DND-41 (cell line): ENCODE measurements around the gene GPR82.
"Not testable (repeated sequence)": the region's sequence is repeated elsewhere in the genome, so short reads cannot be mapped to it uniquely, and the experiment has no call there.

Experiments used
- ATAC-seq: fragments of 200-7000 bp; cut with Tn5 transposase; 3 replicates; pipeline ENCODE4 v1.9.1; 2021; ENCODE audit warnings: low read depth; ENCODE audit not compliant: insufficient read depth
- DNase-seq: peaks from one replicate; pipeline ENCODE4 v3.0.0-alpha.2; 2020
- H2AFZ ChIP-seq: 2 replicates; pipeline ENCODE4 v1.6.0; 2012; ENCODE audit warnings: low read depth, low read length
- H3K27ac ChIP-seq: 2 replicates; pipeline ENCODE4 v1.5.1; 2012; ENCODE audit warnings: low read length, inconsistent platforms
- H3K27me3 ChIP-seq: fragments of 200-600 bp; sonication (generic); 2 replicates; pipeline ENCODE4 v1.6.0; 2012; ENCODE audit warnings: low read length, mild to moderate bottlenecking, inconsistent platforms; ENCODE audit not compliant: insufficient read depth, poor library complexity
- H3K36me3 ChIP-seq: 2 replicates; pipeline ENCODE4 v1.5.1; 2012; ENCODE audit warnings: low read length, inconsistent platforms; ENCODE audit not compliant: insufficient read depth
- H3K4me1 ChIP-seq: 2 replicates; pipeline ENCODE4 v1.5.1; 2012; ENCODE audit warnings: mild to moderate bottlenecking, low read length; ENCODE audit not compliant: insufficient read depth
- H3K4me2 ChIP-seq: 2 replicates; pipeline ENCODE4 v1.6.0; 2012; ENCODE audit warnings: mild to moderate bottlenecking, moderate library complexity, low read length, inconsistent platforms; ENCODE audit not compliant: insufficient read depth
- H3K4me3 ChIP-seq, 2 experiments: fragments of 200-600 bp in 1 of 2; shearing (Covaris generic) in 1 of 2; 2 replicates each; pipeline ENCODE4 v1.5.1; 2012 to 2016; ENCODE audit warnings: inconsistent platforms in 2 of 2, low read length in 2 of 2, mild to moderate bottlenecking in 2 of 2, low read depth in 1 of 2, moderate library complexity in 1 of 2
- H3K79me2 ChIP-seq: 2 replicates; pipeline ENCODE4 v1.6.0; 2012; ENCODE audit warnings: low read length, inconsistent platforms; ENCODE audit not compliant: insufficient read depth
- H3K9ac ChIP-seq: 2 replicates; pipeline ENCODE4 v1.6.0; 2012; ENCODE audit warnings: low read depth, mild to moderate bottlenecking, inconsistent platforms, low read length, moderate library complexity
- H3K9me3 ChIP-seq: 2 replicates; pipeline ENCODE4 v1.5.1; 2012; ENCODE audit warnings: low read length, moderate library complexity, mild to moderate bottlenecking, inconsistent platforms; ENCODE audit not compliant: insufficient read depth, severe bottlenecking
- H4K20me1 ChIP-seq: 2 replicates; pipeline ENCODE4 v1.6.0; 2012; ENCODE audit warnings: low read length; ENCODE audit not compliant: insufficient read depth
- CTCF ChIP-seq: IDR thresholded peaks from 2 replicates; pipeline ENCODE4 v1.5.1; 2012; ENCODE audit warnings: borderline replicate concordance, low read length, moderate library complexity, mild to moderate bottlenecking; ENCODE audit not compliant: poor library complexity, severe bottlenecking; ENCODE audit errors: extremely low read depth
- EZH2 ChIP-seq: IDR thresholded peaks from 3 replicates; pipeline ENCODE4 v1.6.1; 2012; ENCODE audit warnings: borderline replicate concordance, low read depth, mild to moderate bottlenecking, moderate library complexity, low read length, inconsistent platforms; ENCODE audit not compliant: severe bottlenecking

The GPR82 gene

GRCh38 chrX:41716222-41716621 lies 7.8 kb upstream of the GPR82 start:
- peaks cover 6% of the 10 kb centered on the region; the same call in 1 of the 2 replicates for H3K4me1 ChIP-seq
- H3K9ac ChIP-seq, result no peak overlapping the region
- no peak for DNase-seq
- peaks cover 21% of the 10 kb centered on the region for H3K36me3 ChIP-seq
- no peaks in the 10 kb centered on the region for H3K9me3 ChIP-seq
- no peak for ATAC-seq
- TF ChIP-seq EZH2 (no peak), CTCF (no peak)
- no peaks in the 10 kb centered on the region for H4K20me1 ChIP-seq
- H3K4me3 ChIP-seq, result no peak overlapping the region
- no peaks in the 10 kb centered on the region for H3K79me2 ChIP-seq
- H2AFZ ChIP-seq, result no peak overlapping the region
- H3K4me2 ChIP-seq, result no peak overlapping the region
- H3K27ac ChIP-seq, result no peak overlapping the region
- no peaks in the 10 kb centered on the region for H3K27me3 ChIP-seq

GRCh38 chrX:41716767-41717473 lies 7.1 kb upstream of the GPR82 start:
- Histone ChIP-seq H3K4me1 (peaks cover 6% of the 10 kb centered on the region; the same call in 1 of the 2 replicates), H3K79me2 (no peaks in the 10 kb centered on the region), H3K9me3 (no peaks in the 10 kb centered on the region), H3K27ac (no peak overlapping the region), H4K20me1 (no peaks in the 10 kb centered on the region), H2AFZ (no peak overlapping the region), H3K36me3 (peaks cover 21% of the 10 kb centered on the region), H3K27me3 (no peaks in the 10 kb centered on the region), H3K9ac (no peak overlapping the region), H3K4me3 (no peak overlapping the region), H3K4me2 (no peak overlapping the region)
- no peak for ATAC-seq
- TF ChIP-seq CTCF, result no peak
- TF ChIP-seq EZH2, result no peak
- DNase-seq, result no peak

- DNase-seq (no peak), ATAC-seq (no peak)
- H3K27me3 ChIP-seq, result no peaks in the 10 kb centered on the region
- H3K9ac ChIP-seq, result no peak overlapping the region
- peaks cover 24% of the 10 kb centered on the region for H3K36me3 ChIP-seq
- peaks cover 6% of the 10 kb centered on the region; the same call in 1 of the 2 replicates for H3K4me1 ChIP-seq
- no peak overlapping the region for H3K4me3 ChIP-seq
- H3K4me2 ChIP-seq, result no peak overlapping the region
- no peaks in the 10 kb centered on the region for H3K9me3 ChIP-seq
- H4K20me1 ChIP-seq, result no peaks in the 10 kb centered on the region
- TF ChIP-seq CTCF (no peak), EZH2 (no peak)
- no peak overlapping the region for H2AFZ ChIP-seq
- H3K79me2 ChIP-seq, result no peaks in the 10 kb centered on the region
- no peak overlapping the region for H3K27ac ChIP-seq
Measured at GRCh38 chrX:41718481-41719235, 5.3 kb upstream of the GPR82 start.

GRCh38 chrX:41719610-41720009 lies 4.4 kb upstream of the GPR82 start:
- H3K36me3 ChIP-seq, result peaks cover 24% of the 10 kb centered on the region
- not testable (repeated sequence) for H3K9me3 ChIP-seq, H3K27ac ChIP-seq, H2AFZ ChIP-seq, H3K27me3 ChIP-seq, H3K4me2 ChIP-seq, H4K20me1 ChIP-seq, H3K79me2 ChIP-seq, ATAC-seq, DNase-seq, H3K4me1 ChIP-seq, H3K4me3 ChIP-seq, H3K9ac ChIP-seq
